HepG2 (cell line): ENCODE results near the gene PDK2. TPM values are rescaled to one million over a fixed set of nuclear protein-coding genes. Genes with fewer than 3 reads are reported as not detected.

Experiments
- ATAC-seq: fragments of 200-7000 bp; cut with Tn5 transposase; 3 replicates; pipeline ENCODE4 v1.9.1; 2020; ENCODE audit warnings: mild to moderate bottlenecking, moderate library complexity
- BruUV-seq: library from RNA; stranded (reverse); fragments of 400-500 nt; replicated peaks from 2 replicates; lab custom pipeline; 2021; lab: Mats Ljungman, UMichigan
- CTCF ChIA-PET: fragments of 300-600 bp; formaldehyde crosslinking; extraction: SDS; loops from one replicate; lab custom pipeline; 2021; ENCODE audit warnings: low total read pairs, inconsistent platforms, low intra/inter-chr PET ratio; lab: Yijun Ruan, JAX
- POLR2A ChIA-PET: fragments of 350-600 bp; sonication (Branson Sonifier 250); formaldehyde crosslinking; loops from one replicate; lab custom pipeline; 2020; ENCODE audit warnings: antibody characterized with exemption, inconsistent platforms; lab: Yijun Ruan, JAX
- DNase-seq: peaks from one replicate; pipeline ENCODE4 v3.0.0-alpha.2; 2015; ENCODE audit warnings: low spot score
- FAIRE-seq: peaks from 3 replicates; lab custom pipeline; 2011; peaks lifted over from hg19 to GRCh38; lab: Jason Lieb, UNC
- H2AFZ ChIP-seq: one replicate; pipeline ENCODE4 v1.6.1; 2011; ENCODE audit warnings: low read length, inconsistent platforms
- H3K27ac ChIP-seq: fragments of 300-600 bp; 3 replicates; pipeline ENCODE4 v1.8.0; 2011; ENCODE audit warnings: mixed run types, mild to moderate bottlenecking, mixed read lengths, low read length, inconsistent platforms; ENCODE audit not compliant: insufficient read depth; ENCODE audit errors: extremely low read length
- H3K27me3 ChIP-seq, 2 experiments: fragments of 200-600 bp in 1 of 2; 2 replicates in 1 of 2; 3 replicates in 1 of 2; pipeline versions ENCODE4 v1.6.0 to v1.8.0; 2011; ENCODE audit warnings: low read length in 2 of 2, mild to moderate bottlenecking in 2 of 2, moderate library complexity in 2 of 2, inconsistent platforms in 1 of 2; ENCODE audit not compliant: insufficient read depth in 2 of 2, control insufficient read depth in 1 of 2
- H3K36me3 ChIP-seq, 2 experiments: fragments of 200-600 bp in 1 of 2; replicated peaks in 1 of 2; 2 replicates in 1 of 2; 3 replicates in 1 of 2; pipeline versions ENCODE4 v1.5.1 to v1.8.0; 2011; ENCODE audit warnings: low read length in 2 of 2, inconsistent platforms in 1 of 2; ENCODE audit not compliant: insufficient read depth in 2 of 2, control insufficient read depth in 1 of 2
- H3K4me1 ChIP-seq: 2 replicates; pipeline ENCODE4 v1.5.1; 2012; ENCODE audit warnings: low read length, inconsistent platforms; ENCODE audit not compliant: insufficient read depth
- H3K4me2 ChIP-seq: 2 replicates; pipeline ENCODE4 v1.6.0; 2011; ENCODE audit warnings: low read depth, low read length, inconsistent platforms
- H3K4me3 ChIP-seq, 3 experiments: fragments of 200-600 bp in 1 of 3; sonication (generic), shearing (Covaris generic) in 1 of 3; replicated peaks in 1 of 3; 2 replicates each; pipeline ENCODE4 v1.5.1; 2011 to 2016; ENCODE audit warnings: low read length in 3 of 3, inconsistent platforms in 2 of 3, low read depth in 2 of 3, mild to moderate bottlenecking in 2 of 3, control low read depth in 1 of 3, mixed read lengths in 1 of 3; ENCODE audit not compliant: insufficient read depth in 1 of 3
- H3K79me2 ChIP-seq: one replicate; pipeline ENCODE4 v1.6.1; 2011; ENCODE audit warnings: low read length, inconsistent platforms; ENCODE audit not compliant: insufficient read depth
- H3K9ac ChIP-seq: 2 replicates; pipeline ENCODE4 v1.6.0; 2011; ENCODE audit warnings: mild to moderate bottlenecking, low read depth, low read length, inconsistent platforms; ENCODE audit not compliant: insufficient read depth
- H3K9me3 ChIP-seq: 2 replicates; pipeline ENCODE4 v1.5.1; 2012; ENCODE audit warnings: mild to moderate bottlenecking, low read length
- H4K20me1 ChIP-seq: 2 replicates; pipeline ENCODE4 v1.6.0; 2011; ENCODE audit warnings: inconsistent platforms, mild to moderate bottlenecking, low read length, moderate library complexity; ENCODE audit not compliant: insufficient read depth
- ATRX ChIP-seq: sonication (generic); formaldehyde crosslinking; IDR thresholded peaks from 2 replicates; pipeline ENCODE4 v1.4.0; 2020; ENCODE audit warnings: missing genetic modification reagents, borderline replicate concordance
- CBX5 ChIP-seq: sonication (generic); formaldehyde crosslinking; IDR thresholded peaks from 2 replicates; pipeline ENCODE4 v1.4.0; 2020; ENCODE audit warnings: missing genetic modification reagents, borderline replicate concordance
- HDAC2 ChIP-seq: sonication (generic); formaldehyde crosslinking; IDR thresholded peaks from 2 replicates; pipeline ENCODE4 v1.4.0; 2020; ENCODE audit warnings: missing genetic modification reagents
- HMG20A ChIP-seq: IDR thresholded peaks from 2 replicates; pipeline ENCODE4 v1.6.1; 2016; ENCODE audit warnings: borderline replicate concordance
- HOXD1 ChIP-seq: sonication (generic); formaldehyde crosslinking; IDR thresholded peaks from 2 replicates; pipeline ENCODE4 v1.5.0; 2020; ENCODE audit warnings: missing genetic modification reagents
- MIXL1 ChIP-seq: IDR thresholded peaks from 2 replicates; pipeline ENCODE4 v1.6.1; 2016
- NCOR1 ChIP-seq: fragments of 200-600 bp; sonication (generic); IDR thresholded peaks from 2 replicates; pipeline ENCODE4 v1.7.0; 2017; ENCODE audit warnings: antibody characterized with exemption, low read length, borderline replicate concordance
- NR2F6 ChIP-seq, 2 experiments: IDR thresholded peaks; 2 replicates each; pipeline ENCODE4 v1.6.1; 2016; ENCODE audit warnings: antibody characterized with exemption in 1 of 2, mild to moderate bottlenecking in 1 of 2
- POLR2G ChIP-seq: fragments of 200-400 bp; formaldehyde crosslinking; IDR thresholded peaks from 2 replicates; pipeline ENCODE4 v1.6.1; 2018; ENCODE audit warnings: mild to moderate bottlenecking, low read depth, low read length, moderate library complexity
- RARA ChIP-seq: IDR thresholded peaks from 2 replicates; pipeline ENCODE4 v1.6.1; 2016; ENCODE audit warnings: missing genetic modification reagents, missing compliant biosample characterization
- RXRB ChIP-seq: IDR thresholded peaks from 2 replicates; pipeline ENCODE4 v1.6.1; 2016; ENCODE audit warnings: borderline replicate concordance, missing genetic modification reagents, missing compliant biosample characterization
- TCF12 ChIP-seq, 2 experiments: fragments of 450-650 bp in 1 of 2; sonication (generic) in 1 of 2; formaldehyde crosslinking in 1 of 2; IDR thresholded peaks; 2 replicates each; pipeline versions ENCODE4 v1.6.1 to v1.8.0; 2017 to 2022; ENCODE audit warnings: antibody characterized with exemption in 1 of 2, mild to moderate bottlenecking in 1 of 2, missing genetic modification reagents in 1 of 2, moderate library complexity in 1 of 2
- ZNF160 ChIP-seq: sonication (generic); formaldehyde crosslinking; IDR thresholded peaks from 2 replicates; pipeline ENCODE4 v1.8.0; 2022; ENCODE audit warnings: mild to moderate bottlenecking, inconsistent platforms, missing genetic modification reagents
- ZNF44 ChIP-seq: sonication (generic); formaldehyde crosslinking; IDR thresholded peaks from 2 replicates; pipeline ENCODE4 v1.5.1; 2020; ENCODE audit warnings: mild to moderate bottlenecking, missing genetic modification reagents
- ZNF761 ChIP-seq: sonication (generic); formaldehyde crosslinking; conservative IDR thresholded peaks from 2 replicates; pipeline ENCODE4 v1.4.0; 2020; ENCODE audit warnings: mild to moderate bottlenecking, missing genetic modification reagents
- ZSCAN12 ChIP-seq: sonication (generic); formaldehyde crosslinking; IDR thresholded peaks from 2 replicates; pipeline ENCODE4 v1.9.0; 2021; ENCODE audit warnings: mild to moderate bottlenecking, missing genetic modification reagents
- WGBS: methylation state at CpG from one replicate; pipeline ENCODE4 v1.1.6; 2017; ENCODE audit warnings: low lambda C conversion rate; 5-methylcytosine and 5-hydroxymethylcytosine counted together
- in situ Hi-C: cut with HindIII; loops from 2 replicates; pipeline ENCODE4 v1.10.0; 2017; ENCODE audit warnings: low pct_unique_long_range_greater_than_20kb; ENCODE audit not compliant: extremely low pct_ligation_motif_present
- intact Hi-C: fragments of 100-400 bp; cut with micrococcal nuclease; formaldehyde crosslinking; loops from one replicate; pipeline ENCODE4 v1.10.0; 2022; ENCODE audit not compliant: unreplicated experiment
- polyA plus RNA-seq, 8 experiments: library from polyadenylated mRNA; depleted of rRNA in 3 of 8; stranded (reverse) in 7 of 8; unstranded in 1 of 8; fragments of >200 nt; fragmentation: Illumina TruSeq in 4 of 8; extraction: Trizol in 4 of 8; gene quantifications; 2 replicates each; pipeline versions ENCODE4 v1.2.1 to v1.2.3, GENCODE V29; 2011 to 2016; ENCODE audit warnings: low read depth in 4 of 8, missing spikeins in 1 of 8, mixed read lengths in 1 of 8; ENCODE audit not compliant: insufficient read depth in 1 of 8
- total RNA-seq, 5 experiments: library from RNA; depleted of rRNA; stranded (reverse); fragments of >200 nt; fragmentation: Illumina TruSeq; extraction: Trizol; gene quantifications; 2 replicates each; pipeline ENCODE4 v1.2.3, GENCODE V29; 2016; ENCODE audit warnings: low read depth in 1 of 5
- TF ChIP-seq, protein P1 (sequence below): sonication (generic); formaldehyde crosslinking; IDR thresholded peaks from 2 replicates; pipeline ENCODE4 v1.9.0; 2021; ENCODE audit warnings: missing genetic modification reagents, mild to moderate bottlenecking, borderline replicate concordance
- TF ChIP-seq, protein P2 (sequence below): sonication (generic); formaldehyde crosslinking; IDR thresholded peaks from 2 replicates; pipeline ENCODE4 v1.4.0; 2020; ENCODE audit warnings: missing genetic modification reagents, mild to moderate bottlenecking, borderline replicate concordance
- TF ChIP-seq, protein P3 (sequence below): sonication (generic); formaldehyde crosslinking; IDR thresholded peaks from 2 replicates; pipeline ENCODE4 v1.8.1; 2023; ENCODE audit warnings: missing genetic modification reagents, inconsistent platforms, borderline replicate concordance

PDK2 gene
- total and polyA plus RNA-seq, 2 of the 13 experiments (the other 11 are each of a cell fraction or from before 2014, with no cell fraction given), result 18.5 to 59.7 TPM

DNA sequence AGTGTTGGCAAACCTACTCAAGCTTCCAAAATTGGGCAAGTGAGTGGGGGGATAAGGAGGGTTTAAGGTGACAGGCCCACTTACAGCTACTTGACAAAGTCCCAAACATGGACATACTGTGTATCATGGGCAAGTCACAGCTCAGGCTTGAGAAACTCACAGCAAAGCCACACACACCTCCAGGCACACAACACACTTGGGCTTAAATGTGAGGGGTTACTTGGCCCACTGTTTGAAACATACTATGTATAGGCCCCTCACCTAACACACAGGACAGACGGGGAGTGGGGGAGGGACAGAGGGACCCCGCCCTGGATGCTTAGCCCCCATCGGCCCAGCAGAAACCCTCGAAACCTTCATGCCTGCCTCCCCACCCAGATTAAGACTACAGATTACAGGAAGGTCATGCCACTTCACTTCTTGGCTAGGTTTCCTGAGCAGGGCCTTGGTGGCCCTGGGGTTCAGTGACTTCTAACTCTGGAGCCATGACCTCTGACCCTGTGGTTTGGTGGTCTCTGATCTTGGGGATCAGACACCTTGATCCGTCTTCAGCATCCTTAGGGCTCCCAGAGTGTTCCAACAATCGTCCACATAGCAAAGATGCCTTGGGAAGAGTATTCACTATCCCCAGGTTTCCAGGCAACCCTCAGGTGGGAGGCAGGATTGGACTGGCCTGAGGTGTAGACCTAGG is 37.1 kb downstream of the PDK2 start:
- in situ Hi-C loops, result no loop called here
- FAIRE-seq (no peak), DNase-seq (no peak), ATAC-seq (peak; percentile 11; the same call in 2 of the 3 replicates)
- ChIA-PET CTCF (no interaction called here), POLR2A (interaction anchor here (0.9 to 1.6 kb wide), 5 partner anchors 9 to 46 kb away, joined by 3 to 6 read pairs (median 3); no protein-coding TSS in a partner anchor)
- Histone ChIP-seq H3K27ac (peak overlapping the region; percentile 52), H3K4me2 (no peak overlapping the region), H3K9ac (no peak overlapping the region), H3K27me3 (peaks cover 6 to 22% of the 10 kb centered on the region in 2 experiments), H3K79me2 (no peaks in the 10 kb centered on the region), H4K20me1 (no peaks in the 10 kb centered on the region), H3K4me3 (no peak overlapping the region), H3K4me1 (peaks cover 53% of the 10 kb centered on the region), H3K9me3 (no peaks in the 10 kb centered on the region), H3K36me3 (peaks cover 10% of the 10 kb centered on the region in 2 experiments; a peak in 2 of 5 replicates), H2AFZ (no peak overlapping the region)
- intact Hi-C loops, result loop anchor here (2.0 kb wide), 1 partner anchor 37 kb away; the partner anchor contains the start of gene PDK2
- 72% methylated on average over 6 of the region's 6 CpGs for WGBS
- BruUV-seq, result no TSS peak
- TF ChIP-seq ATRX (CRISPR knock-in tag) (no peak), NCOR1 (no peak), RARA (CRISPR knock-in tag) (no peak), ZNF160 (CRISPR knock-in tag) (no peak), MIXL1 (CRISPR knock-in tag) (no peak), ZNF44 (CRISPR knock-in tag) (no peak), ZSCAN12 (CRISPR knock-in tag) (no peak), POLR2G (0 out of 2 replicates have a peak, but pooled peaks have one; percentile 14), ZNF761 (CRISPR knock-in tag) (no peak), HOXD1 (CRISPR knock-in tag) (no peak), HMG20A (CRISPR knock-in tag) (no peak), TCF12 (IDR thresholded peaks at IDR 0.05) (no peak), TCF12 (CRISPR knock-in tag; IDR thresholded peaks at IDR 0.05) (no peak), RXRB (CRISPR knock-in tag) (no peak), CBX5 (CRISPR knock-in tag) (no peak), HDAC2 (no peak), NR2F6 (IDR thresholded peaks at IDR 0.05) (no peak), NR2F6 (CRISPR knock-in tag; IDR thresholded peaks at IDR 0.05) (no peak)
- TF ChIP-seq, protein P1, sequence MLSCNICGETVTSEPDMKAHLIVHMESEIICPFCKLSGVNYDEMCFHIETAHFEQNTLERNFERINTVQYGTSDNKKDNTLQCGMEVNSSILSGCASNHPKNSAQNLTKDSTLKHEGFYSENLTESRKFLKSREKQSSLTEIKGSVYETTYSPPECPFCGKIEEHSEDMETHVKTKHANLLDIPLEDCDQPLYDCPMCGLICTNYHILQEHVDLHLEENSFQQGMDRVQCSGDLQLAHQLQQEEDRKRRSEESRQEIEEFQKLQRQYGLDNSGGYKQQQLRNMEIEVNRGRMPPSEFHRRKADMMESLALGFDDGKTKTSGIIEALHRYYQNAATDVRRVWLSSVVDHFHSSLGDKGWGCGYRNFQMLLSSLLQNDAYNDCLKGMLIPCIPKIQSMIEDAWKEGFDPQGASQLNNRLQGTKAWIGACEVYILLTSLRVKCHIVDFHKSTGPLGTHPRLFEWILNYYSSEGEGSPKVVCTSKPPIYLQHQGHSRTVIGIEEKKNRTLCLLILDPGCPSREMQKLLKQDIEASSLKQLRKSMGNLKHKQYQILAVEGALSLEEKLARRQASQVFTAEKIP (CRISPR knock-in tag), result no peak
- TF ChIP-seq, protein P2, sequence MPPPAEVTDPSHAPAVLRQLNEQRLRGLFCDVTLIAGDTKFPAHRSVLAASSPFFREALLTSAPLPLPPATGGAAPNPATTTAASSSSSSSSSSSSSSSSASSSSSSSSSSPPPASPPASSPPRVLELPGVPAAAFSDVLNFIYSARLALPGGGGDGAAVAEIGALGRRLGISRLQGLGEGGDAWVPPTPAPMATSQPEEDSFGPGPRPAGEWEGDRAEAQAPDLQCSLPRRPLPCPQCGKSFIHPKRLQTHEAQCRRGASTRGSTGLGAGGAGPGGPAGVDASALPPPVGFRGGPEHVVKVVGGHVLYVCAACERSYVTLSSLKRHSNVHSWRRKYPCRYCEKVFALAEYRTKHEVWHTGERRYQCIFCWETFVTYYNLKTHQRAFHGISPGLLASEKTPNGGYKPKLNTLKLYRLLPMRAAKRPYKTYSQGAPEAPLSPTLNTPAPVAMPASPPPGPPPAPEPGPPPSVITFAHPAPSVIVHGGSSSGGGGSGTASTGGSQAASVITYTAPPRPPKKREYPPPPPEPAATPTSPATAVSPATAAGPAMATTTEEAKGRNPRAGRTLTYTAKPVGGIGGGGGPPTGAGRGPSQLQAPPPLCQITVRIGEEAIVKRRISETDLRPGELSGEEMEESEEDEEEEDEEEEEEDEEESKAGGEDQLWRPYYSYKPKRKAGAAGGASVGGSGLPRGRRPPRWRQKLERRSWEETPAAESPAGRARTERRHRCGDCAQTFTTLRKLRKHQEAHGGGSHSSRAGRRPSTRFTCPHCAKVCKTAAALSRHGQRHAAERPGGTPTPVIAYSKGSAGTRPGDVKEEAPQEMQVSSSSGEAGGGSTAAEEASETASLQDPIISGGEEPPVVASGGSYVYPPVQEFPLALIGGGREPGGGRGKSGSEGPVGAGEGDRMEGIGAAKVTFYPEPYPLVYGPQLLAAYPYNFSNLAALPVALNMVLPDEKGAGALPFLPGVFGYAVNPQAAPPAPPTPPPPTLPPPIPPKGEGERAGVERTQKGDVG, result no peak
- TF ChIP-seq, protein P3, sequence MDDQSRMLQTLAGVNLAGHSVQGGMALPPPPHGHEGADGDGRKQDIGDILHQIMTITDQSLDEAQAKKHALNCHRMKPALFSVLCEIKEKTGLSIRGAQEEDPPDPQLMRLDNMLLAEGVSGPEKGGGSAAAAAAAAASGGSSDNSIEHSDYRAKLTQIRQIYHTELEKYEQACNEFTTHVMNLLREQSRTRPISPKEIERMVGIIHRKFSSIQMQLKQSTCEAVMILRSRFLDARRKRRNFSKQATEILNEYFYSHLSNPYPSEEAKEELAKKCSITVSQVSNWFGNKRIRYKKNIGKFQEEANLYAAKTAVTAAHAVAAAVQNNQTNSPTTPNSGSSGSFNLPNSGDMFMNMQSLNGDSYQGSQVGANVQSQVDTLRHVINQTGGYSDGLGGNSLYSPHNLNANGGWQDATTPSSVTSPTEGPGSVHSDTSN (CRISPR knock-in tag), result no peak
